Activated CD8-positive, alpha-beta memory T cell treated with anti-CD3 and anti-CD28 coated beads, Interleukin-2, amount 50 U/mL, for 24 hours (primary cell): ENCODE measurements around the gene RNF121.

ENCODE experiments used
- DNase-seq: peaks from one replicate; pipeline ENCODE4 v3.0.0-alpha.2; 2020; ENCODE audit errors: extremely low read depth

RNF121 gene

GRCh38 chr11:71934213-71934612 lies 5.4 kb downstream of the RNF121 start:
- no peak for DNase-seq

- no peak for DNase-seq
Measured at GRCh38 chr11:71935338-71935925, 6.6 kb downstream of the RNF121 start.

DNA sequence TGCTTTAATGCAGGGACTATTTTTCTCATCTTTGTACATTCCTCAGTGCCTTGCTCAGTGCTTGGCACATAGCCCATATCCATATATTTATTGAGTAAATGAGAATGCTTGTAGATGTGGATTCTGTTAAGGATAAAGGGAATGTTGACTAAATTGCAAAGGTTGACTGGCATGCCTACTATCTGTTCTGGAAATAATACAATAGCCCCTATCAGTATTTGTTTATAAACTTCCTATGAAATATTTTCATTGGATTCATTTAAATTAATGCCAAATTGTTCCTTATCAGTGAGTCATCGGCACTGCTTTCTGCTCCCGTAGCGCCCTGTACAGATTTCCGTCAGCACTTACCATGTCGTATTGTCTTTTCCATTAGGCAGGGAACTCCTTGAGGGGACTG lies 8.0 kb downstream of the RNF121 start:
- no peak for DNase-seq

DNA sequence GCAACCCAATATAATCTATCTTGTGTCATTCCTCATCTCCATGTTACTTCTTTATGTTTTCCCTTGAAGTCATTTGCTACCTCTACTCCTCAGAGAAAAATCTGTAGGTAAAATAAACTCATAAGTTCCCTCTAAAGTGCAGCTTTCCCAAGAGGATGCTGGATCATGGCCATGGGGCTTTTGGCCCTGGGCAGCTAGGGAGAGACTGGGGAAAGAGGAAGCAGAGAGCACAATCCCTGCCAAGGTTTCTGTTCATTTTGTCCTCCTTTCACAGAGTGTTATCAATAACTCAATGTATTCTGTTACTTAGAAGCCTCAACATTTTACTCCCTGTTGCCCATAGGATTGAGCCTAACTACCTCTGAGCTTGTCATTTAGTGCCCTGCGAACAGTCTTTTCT lies 9.0 kb downstream of the RNF121 start:
- DNase-seq: no peak

DNA sequence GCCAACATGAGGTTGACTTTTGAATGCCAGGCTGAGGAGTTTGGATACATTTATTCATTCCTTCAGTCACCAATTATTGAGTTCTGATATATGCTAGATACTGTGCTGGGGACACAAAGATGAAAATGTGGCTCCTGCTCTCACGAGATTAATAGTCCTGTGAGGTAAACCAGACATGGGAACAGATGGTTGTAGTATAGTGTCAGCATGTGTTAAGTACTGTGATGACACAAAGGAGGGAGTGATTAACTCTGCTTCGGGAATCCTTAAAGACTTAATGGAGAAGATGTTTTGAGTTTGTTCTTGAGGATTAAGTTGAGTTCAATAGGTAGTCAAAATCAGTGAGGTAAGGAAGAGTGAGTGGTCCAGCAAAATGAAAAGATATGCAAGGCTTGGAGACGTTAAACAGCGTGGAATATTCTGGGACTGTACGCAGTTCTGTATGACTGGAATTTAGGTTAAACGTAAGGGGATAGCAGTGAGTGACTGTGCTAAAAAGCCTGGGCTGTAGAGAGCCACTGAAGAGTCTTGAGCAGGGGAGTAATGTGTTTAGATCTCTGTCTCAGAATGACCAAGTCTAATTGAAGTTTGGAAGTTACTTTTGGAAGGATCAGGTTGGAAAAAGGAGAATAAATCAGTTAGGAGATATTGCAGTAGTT lies 11.8 kb downstream of the RNF121 start:
- DNase-seq: no peak

GRCh38 chr11:71946144-71946571 lies 17.3 kb downstream of the RNF121 start:
- no peak for DNase-seq

DNA sequence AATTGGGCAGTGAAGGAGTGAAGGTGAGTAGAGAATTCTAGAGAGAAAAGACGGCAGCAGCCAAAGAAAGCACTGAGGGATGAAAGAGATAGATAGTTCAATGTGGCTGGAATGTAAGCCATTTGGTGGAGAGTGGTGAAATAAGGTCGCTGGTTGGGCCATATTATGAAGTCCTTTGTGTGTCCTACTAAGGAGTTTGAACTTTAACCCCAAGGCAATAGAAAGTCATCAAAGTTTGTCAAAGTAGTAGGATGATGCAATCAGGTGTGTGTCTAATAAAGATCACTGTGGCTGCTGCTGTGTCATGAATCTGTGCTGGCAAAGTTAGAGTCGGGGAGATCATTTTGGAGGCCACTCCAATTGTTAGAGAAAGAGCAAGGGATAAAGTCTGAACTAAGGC lies 18.7 kb downstream of the RNF121 start:
- DNase-seq: no peak

GRCh38 chr11:71948314-71949027 lies 19.6 kb downstream of the RNF121 start:
- DNase-seq: no peak

DNA sequence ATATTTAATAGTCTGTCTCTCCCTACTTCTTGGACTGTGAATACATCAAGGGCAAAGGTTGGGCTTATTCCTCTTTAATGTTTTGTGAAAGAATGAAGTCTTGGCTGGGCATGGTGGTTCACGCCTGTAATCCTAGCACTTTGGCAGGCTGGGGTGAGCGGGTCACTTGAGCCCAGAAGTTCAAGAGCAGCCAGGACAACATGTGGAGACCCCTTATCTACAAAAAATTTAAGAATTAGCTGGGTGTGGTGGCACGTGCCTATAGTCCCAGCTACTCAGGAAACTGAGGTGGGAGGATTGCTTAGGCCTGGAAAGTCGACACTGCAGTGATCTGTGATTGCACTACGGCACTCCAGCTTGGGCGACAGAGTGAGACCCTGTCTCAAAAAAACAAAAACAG lies 20.2 kb downstream of the RNF121 start:
- no peak for DNase-seq

DNA sequence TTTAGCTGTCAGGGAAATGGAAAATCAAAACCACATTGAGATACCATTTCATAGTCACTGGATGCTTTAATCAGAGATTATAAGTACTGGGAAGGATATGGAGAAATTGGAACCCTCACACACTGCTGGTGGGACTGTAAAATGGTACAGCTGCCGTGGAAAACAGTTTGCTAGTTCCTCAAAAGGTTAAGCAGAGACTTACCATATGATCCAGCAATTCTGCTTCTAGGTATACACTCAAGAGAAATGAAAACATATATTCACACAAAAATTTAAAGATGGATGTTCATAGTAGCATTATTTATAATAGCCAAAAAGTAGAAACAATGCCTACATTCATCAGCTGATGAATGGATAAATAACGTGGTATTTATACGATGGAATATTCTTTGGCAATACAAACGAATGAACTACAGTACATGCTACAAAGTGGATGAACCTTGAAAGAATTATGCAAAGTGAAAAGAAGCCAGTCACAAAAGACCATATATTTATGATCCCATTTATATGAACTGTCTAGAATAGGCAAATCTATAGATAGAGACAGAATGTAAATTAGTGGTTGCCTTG lies 23.0 kb downstream of the RNF121 start:
- no peak for DNase-seq

DNA sequence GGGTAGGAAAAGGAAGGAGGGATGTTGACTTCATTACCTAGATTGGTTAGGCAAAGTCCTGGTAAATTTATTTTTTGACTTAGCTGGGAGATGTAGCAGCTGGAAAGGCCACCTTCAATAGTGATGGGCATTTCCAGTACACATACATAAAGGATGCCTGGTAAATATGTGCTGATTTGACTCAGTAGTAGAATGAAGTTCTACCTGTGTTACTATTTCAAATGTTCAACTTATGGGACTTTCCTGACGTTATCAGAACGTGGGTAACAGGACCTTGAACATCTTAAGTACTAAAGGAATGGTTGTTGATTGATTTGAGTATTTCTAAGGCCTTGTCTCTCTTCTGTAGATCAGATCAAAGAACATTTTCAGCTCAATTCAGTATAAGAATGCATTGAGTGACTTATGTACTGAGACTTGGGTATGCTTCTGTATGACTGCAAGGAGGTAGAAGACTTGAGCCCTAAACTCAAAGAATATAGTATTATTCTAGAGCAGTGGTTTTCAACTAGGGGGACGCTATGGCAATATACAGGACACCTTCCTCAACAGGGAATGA lies 27.1 kb downstream of the RNF121 start:
- DNase-seq: no peak

DNA sequence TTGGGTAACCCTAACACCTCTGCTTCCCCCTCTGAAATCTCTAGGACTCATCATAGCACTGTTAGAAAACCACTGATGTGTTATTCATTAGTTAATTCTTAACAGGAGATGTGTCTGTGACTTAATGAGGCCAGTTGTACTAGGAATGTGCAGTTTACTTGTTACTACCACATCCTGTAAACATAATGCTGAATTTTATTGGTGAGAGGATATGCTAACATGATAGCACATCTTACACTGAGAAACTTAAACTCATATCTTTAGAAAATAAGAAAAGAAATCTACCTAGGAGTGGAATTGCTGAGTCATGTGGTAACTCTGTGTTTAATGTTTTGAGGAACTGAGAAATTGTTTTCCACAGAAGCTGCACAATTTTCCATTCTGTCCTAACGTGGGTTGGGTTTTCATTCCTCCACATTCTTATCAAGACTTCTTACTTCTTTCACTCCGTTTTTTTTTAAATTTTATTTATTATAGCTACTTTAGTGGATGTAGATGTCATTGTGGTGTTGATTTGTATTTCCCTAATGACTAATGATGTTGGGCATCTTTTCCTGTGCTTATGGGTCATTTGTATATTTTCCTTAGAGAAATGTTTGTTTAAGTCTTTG lies 33.7 kb downstream of the RNF121 start:
- no peak for DNase-seq

- DNase-seq: no peak
Measured at GRCh38 chr11:71963468-71963867, 34.6 kb downstream of the RNF121 start.

DNA sequence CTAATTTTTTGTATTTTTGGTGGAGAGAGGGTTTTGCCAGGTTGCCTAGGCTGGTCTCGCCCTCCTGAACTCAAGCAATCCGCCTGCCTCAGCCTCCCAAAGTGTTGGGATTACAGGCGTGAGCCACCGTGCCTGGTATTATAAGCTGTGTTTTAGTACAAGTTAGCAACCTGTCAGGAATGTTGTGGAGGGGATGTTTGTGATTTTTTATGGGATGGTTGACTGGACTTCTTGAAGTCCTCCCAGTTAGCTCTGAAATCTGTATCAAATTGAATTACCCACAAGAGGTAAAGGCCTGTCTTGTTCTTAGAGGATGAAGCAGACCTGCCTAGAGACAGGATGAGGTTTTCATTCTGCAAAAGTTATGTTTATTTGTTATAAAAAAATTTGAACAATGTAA lies 35.8 kb downstream of the RNF121 start:
- no peak for DNase-seq

GRCh38 chr11:71971680-71972079 lies 42.8 kb downstream of the RNF121 start:
- DNase-seq: no peak

DNA sequence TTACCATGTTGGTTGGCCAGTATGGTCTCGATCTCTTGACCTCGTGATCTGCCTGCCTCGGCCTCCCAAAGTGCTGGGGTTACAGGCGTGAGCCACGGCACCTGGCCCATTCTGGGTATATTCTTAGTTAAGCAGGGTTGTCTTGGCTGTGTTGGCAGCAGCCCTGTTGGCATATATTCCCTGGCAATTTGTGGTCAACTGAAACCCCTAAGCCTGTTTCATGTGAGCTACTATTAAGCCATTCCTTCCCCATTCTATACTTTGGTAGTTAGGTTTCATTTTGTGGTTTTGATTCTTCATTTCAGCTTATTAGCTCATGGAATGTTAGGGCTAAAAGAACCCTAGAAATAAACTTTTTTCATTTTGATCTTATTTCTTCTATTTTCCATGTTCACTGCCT lies 47.7 kb downstream of the RNF121 start:
- DNase-seq: no peak

DNA sequence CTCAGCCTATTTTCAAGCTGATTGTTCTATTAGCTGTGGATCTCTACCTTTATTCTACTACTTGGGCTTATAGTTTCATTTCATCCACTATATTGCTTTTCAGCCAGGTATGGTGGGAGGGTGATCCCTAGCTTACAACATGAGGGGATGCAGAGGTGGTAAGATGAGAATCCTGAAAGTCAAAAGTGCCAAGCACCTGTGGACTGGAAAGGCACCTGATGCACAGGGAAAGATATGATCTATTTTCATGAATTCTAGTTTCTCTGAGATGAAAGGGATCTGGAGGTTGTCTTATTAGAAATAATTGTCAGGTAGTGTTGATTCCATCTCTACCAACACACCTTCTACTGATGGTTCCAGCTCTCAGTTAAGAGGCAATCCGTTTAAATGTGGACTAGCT lies 48.2 kb downstream of the RNF121 start:
- no peak for DNase-seq

GRCh38 chr11:71977743-71978418 lies 49.0 kb downstream of the RNF121 start:
- no peak for DNase-seq

- DNase-seq: no peak
Measured at GRCh38 chr11:71979094-71979493, 50.2 kb downstream of the RNF121 start.

- no peak for DNase-seq
Measured at GRCh38 chr11:71979602-71980001, 50.8 kb downstream of the RNF121 start.

GRCh38 chr11:71986131-71986530 lies 57.3 kb downstream of the RNF121 start:
- DNase-seq: no peak

GRCh38 chr11:71987521-71987920 lies 58.7 kb downstream of the RNF121 start:
- DNase-seq: no peak
